HEK293 (cell line): ENCODE results near the gene PKDREJ.

Experiments
- GLI4 ChIP-seq: fragments of 450-650 bp; formaldehyde crosslinking; IDR thresholded peaks from 2 replicates; pipeline ENCODE4 v1.5.1; 2016; ENCODE audit warnings: missing biosample characterization, missing genetic modification characterization
- GLIS2 ChIP-seq: fragments of 450-650 bp; formaldehyde crosslinking; IDR thresholded peaks from 2 replicates; pipeline ENCODE4 v1.5.1; 2016; ENCODE audit warnings: missing biosample characterization, missing genetic modification characterization
- KLF10 ChIP-seq: fragments of 450-650 bp; IDR thresholded peaks from 2 replicates; pipeline ENCODE4 v1.5.1; 2018; ENCODE audit warnings: missing biosample characterization, mild to moderate bottlenecking, missing genetic modification characterization
- KLF9 ChIP-seq: fragments of 450-650 bp; formaldehyde crosslinking; IDR thresholded peaks from 2 replicates; pipeline ENCODE4 v1.5.1; 2016; ENCODE audit warnings: missing biosample characterization, missing genetic modification characterization, low read depth
- SALL2 ChIP-seq: fragments of 450-650 bp; formaldehyde crosslinking; IDR thresholded peaks from 2 replicates; pipeline ENCODE4 v1.5.0; 2017; ENCODE audit warnings: missing biosample characterization, mild to moderate bottlenecking, missing genetic modification characterization, borderline replicate concordance
- SCRT2 ChIP-seq: fragments of 450-650 bp; formaldehyde crosslinking; IDR thresholded peaks from 2 replicates; pipeline ENCODE4 v1.5.1; 2016; ENCODE audit warnings: missing biosample characterization, missing genetic modification characterization
- TSHZ1 ChIP-seq: fragments of 450-650 bp; formaldehyde crosslinking; IDR thresholded peaks from 2 replicates; pipeline ENCODE4 v1.5.1; 2016; ENCODE audit warnings: missing biosample characterization, missing genetic modification characterization, borderline replicate concordance
- ZFP37 ChIP-seq: fragments of 450-650 bp; formaldehyde crosslinking; IDR thresholded peaks from 2 replicates; pipeline ENCODE4 v1.5.1; 2016; ENCODE audit warnings: missing biosample characterization, missing genetic modification characterization
- ZFP69B ChIP-seq: fragments of 450-650 bp; formaldehyde crosslinking; IDR thresholded peaks from 2 replicates; pipeline ENCODE4 v1.5.1; 2016; ENCODE audit warnings: missing biosample characterization, missing genetic modification characterization
- ZNF2 ChIP-seq: fragments of 450-650 bp; formaldehyde crosslinking; IDR thresholded peaks from 2 replicates; pipeline ENCODE4 v1.5.1; 2016; ENCODE audit warnings: missing biosample characterization, missing genetic modification characterization
- ZNF24 ChIP-seq: fragments of 450-650 bp; formaldehyde crosslinking; IDR thresholded peaks from 2 replicates; pipeline ENCODE4 v1.5.1; 2016; ENCODE audit warnings: missing biosample characterization, missing genetic modification characterization
- ZNF324 ChIP-seq: fragments of 450-650 bp; formaldehyde crosslinking; IDR thresholded peaks from 2 replicates; pipeline ENCODE4 v1.5.1; 2016; ENCODE audit warnings: missing biosample characterization, missing genetic modification characterization
- ZNF350 ChIP-seq: fragments of 450-650 bp; formaldehyde crosslinking; IDR thresholded peaks from 2 replicates; pipeline ENCODE4 v1.5.0; 2017; ENCODE audit warnings: missing biosample characterization, mild to moderate bottlenecking, missing genetic modification characterization
- ZNF501 ChIP-seq: fragments of 450-650 bp; formaldehyde crosslinking; IDR thresholded peaks from 2 replicates; pipeline ENCODE4 v1.5.1; 2016; ENCODE audit warnings: missing biosample characterization, missing genetic modification characterization
- ZNF610 ChIP-seq: fragments of 450-650 bp; formaldehyde crosslinking; IDR thresholded peaks from 2 replicates; pipeline ENCODE4 v1.5.1; 2016; ENCODE audit warnings: missing biosample characterization, missing genetic modification characterization, borderline replicate concordance
- ZNF623 ChIP-seq: fragments of 450-650 bp; formaldehyde crosslinking; IDR thresholded peaks from 2 replicates; pipeline ENCODE4 v1.5.1; 2016; ENCODE audit warnings: missing biosample characterization, missing genetic modification characterization
- ZNF670 ChIP-seq: fragments of 450-650 bp; formaldehyde crosslinking; IDR thresholded peaks from 2 replicates; pipeline ENCODE4 v1.5.1; 2016; ENCODE audit warnings: missing biosample characterization, missing genetic modification characterization, low read depth
- ZNF707 ChIP-seq: fragments of 450-650 bp; formaldehyde crosslinking; IDR thresholded peaks from 2 replicates; pipeline ENCODE4 v1.5.1; 2016; ENCODE audit warnings: missing biosample characterization, missing genetic modification characterization
- ZSCAN23 ChIP-seq: fragments of 450-650 bp; formaldehyde crosslinking; IDR thresholded peaks from 2 replicates; pipeline ENCODE4 v1.5.1; 2016; ENCODE audit warnings: missing biosample characterization, missing genetic modification characterization
- ZSCAN30 ChIP-seq: fragments of 450-650 bp; IDR thresholded peaks from 2 replicates; pipeline ENCODE4 v1.5.1; 2018; ENCODE audit warnings: missing biosample characterization, mild to moderate bottlenecking, missing genetic modification characterization, moderate library complexity
- ZXDB ChIP-seq: fragments of 450-650 bp; formaldehyde crosslinking; IDR thresholded peaks from 2 replicates; pipeline ENCODE4 v1.5.1; 2016; ENCODE audit warnings: missing biosample characterization, missing genetic modification characterization
- TF ChIP-seq, protein P1 (sequence below): fragments of 450-650 bp; formaldehyde crosslinking; IDR thresholded peaks from 2 replicates; pipeline ENCODE4 v1.5.1; 2016; ENCODE audit warnings: missing biosample characterization, missing genetic modification characterization
- TF ChIP-seq, protein P2 (sequence below): fragments of 450-650 bp; formaldehyde crosslinking; IDR thresholded peaks from 2 replicates; pipeline ENCODE4 v1.5.1; 2016; ENCODE audit warnings: missing biosample characterization, missing genetic modification characterization
- TF ChIP-seq, protein P3 (sequence below): fragments of 450-650 bp; formaldehyde crosslinking; IDR thresholded peaks from 2 replicates; pipeline ENCODE4 v1.5.1; 2017; ENCODE audit warnings: missing biosample characterization, missing genetic modification characterization
- TF ChIP-seq, protein P4 (sequence below): fragments of 450-650 bp; formaldehyde crosslinking; IDR thresholded peaks from 2 replicates; pipeline ENCODE4 v1.5.1; 2016; ENCODE audit warnings: missing biosample characterization, missing genetic modification characterization
- TF ChIP-seq, protein P5 (sequence below): fragments of 450-650 bp; formaldehyde crosslinking; IDR thresholded peaks from 2 replicates; pipeline ENCODE4 v1.5.1; 2017; ENCODE audit warnings: missing biosample characterization, mild to moderate bottlenecking, missing genetic modification characterization, moderate library complexity

The PKDREJ gene

GRCh38 chr22:46267431-46268279 lies 4.5 kb upstream of the PKDREJ start, which contains the start of gene TTC38 (continued):
- TF ChIP-seq, protein P1, sequence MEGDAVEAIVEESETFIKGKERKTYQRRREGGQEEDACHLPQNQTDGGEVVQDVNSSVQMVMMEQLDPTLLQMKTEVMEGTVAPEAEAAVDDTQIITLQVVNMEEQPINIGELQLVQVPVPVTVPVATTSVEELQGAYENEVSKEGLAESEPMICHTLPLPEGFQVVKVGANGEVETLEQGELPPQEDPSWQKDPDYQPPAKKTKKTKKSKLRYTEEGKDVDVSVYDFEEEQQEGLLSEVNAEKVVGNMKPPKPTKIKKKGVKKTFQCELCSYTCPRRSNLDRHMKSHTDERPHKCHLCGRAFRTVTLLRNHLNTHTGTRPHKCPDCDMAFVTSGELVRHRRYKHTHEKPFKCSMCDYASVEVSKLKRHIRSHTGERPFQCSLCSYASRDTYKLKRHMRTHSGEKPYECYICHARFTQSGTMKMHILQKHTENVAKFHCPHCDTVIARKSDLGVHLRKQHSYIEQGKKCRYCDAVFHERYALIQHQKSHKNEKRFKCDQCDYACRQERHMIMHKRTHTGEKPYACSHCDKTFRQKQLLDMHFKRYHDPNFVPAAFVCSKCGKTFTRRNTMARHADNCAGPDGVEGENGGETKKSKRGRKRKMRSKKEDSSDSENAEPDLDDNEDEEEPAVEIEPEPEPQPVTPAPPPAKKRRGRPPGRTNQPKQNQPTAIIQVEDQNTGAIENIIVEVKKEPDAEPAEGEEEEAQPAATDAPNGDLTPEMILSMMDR (tag by site-specific recombination): no peak
- peak; percentile 71 for TF ChIP-seq ZSCAN30
- TF ChIP-seq ZNF24 (tag by site-specific recombination): peak; percentile 31; the same call in 1 of the 2 replicates
- TF ChIP-seq, protein P2, sequence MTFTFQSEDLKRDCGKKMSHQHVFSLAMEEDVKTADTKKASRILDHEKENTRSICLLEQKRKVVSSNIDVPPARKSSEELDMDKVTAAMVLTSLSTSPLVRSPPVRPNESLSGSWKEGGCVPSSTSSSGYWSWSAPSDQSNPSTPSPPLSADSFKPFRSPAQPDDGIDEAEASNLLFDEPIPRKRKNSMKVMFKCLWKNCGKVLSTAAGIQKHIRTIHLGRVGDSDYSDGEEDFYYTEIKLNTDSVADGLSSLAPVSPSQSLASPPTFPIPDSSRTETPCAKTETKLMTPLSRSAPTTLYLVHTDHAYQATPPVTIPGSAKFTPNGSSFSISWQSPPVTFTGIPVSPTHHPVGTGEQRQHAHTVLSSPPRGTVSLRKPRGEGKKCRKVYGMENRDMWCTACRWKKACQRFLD (tag by site-specific recombination): no peak
- peak; percentile 52; the same call in 1 of the 2 replicates for TF ChIP-seq ZFP69B (tag by site-specific recombination)
- TF ChIP-seq, protein P3, sequence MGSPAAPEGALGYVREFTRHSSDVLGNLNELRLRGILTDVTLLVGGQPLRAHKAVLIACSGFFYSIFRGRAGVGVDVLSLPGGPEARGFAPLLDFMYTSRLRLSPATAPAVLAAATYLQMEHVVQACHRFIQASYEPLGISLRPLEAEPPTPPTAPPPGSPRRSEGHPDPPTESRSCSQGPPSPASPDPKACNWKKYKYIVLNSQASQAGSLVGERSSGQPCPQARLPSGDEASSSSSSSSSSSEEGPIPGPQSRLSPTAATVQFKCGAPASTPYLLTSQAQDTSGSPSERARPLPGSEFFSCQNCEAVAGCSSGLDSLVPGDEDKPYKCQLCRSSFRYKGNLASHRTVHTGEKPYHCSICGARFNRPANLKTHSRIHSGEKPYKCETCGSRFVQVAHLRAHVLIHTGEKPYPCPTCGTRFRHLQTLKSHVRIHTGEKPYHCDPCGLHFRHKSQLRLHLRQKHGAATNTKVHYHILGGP (tag by site-specific recombination): no peak
- peak; percentile 47; the same call in 1 of the 2 replicates for TF ChIP-seq ZNF2 (tag by site-specific recombination)
- TF ChIP-seq KLF9 (tag by site-specific recombination): peak; percentile 95
- TF ChIP-seq SCRT2: no peak
- TF ChIP-seq ZNF623 (tag by site-specific recombination): no peak
- TF ChIP-seq, protein P4, sequence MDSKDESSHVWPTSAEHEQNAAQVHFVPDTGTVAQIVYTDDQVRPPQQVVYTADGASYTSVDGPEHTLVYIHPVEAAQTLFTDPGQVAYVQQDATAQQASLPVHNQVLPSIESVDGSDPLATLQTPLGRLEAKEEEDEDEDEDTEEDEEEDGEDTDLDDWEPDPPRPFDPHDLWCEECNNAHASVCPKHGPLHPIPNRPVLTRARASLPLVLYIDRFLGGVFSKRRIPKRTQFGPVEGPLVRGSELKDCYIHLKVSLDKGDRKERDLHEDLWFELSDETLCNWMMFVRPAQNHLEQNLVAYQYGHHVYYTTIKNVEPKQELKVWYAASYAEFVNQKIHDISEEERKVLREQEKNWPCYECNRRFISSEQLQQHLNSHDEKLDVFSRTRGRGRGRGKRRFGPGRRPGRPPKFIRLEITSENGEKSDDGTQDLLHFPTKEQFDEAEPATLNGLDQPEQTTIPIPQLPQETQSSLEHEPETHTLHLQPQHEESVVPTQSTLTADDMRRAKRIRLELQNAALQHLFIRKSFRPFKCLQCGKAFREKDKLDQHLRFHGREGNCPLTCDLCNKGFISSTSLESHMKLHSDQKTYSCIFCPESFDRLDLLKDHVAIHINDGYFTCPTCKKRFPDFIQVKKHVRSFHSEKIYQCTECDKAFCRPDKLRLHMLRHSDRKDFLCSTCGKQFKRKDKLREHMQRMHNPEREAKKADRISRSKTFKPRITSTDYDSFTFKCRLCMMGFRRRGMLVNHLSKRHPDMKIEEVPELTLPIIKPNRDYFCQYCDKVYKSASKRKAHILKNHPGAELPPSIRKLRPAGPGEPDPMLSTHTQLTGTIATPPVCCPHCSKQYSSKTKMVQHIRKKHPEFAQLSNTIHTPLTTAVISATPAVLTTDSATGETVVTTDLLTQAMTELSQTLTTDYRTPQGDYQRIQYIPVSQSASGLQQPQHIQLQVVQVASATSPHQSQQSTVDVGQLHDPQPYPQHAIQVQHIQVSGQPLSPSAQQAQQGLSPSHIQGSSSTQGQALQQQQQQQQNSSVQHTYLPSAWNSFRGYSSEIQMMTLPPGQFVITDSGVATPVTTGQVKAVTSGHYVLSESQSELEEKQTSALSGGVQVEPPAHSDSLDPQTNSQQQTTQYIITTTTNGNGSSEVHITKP (tag by site-specific recombination): peak; percentile 76
- no peak for TF ChIP-seq SALL2 (tag by site-specific recombination)
- TF ChIP-seq ZNF350 (tag by site-specific recombination): no peak
- TF ChIP-seq GLIS2 (tag by site-specific recombination): peak; percentile 46; the same call in 1 of the 2 replicates
- 0 out of 2 replicates have a peak, but pooled peaks have one; percentile 22 for TF ChIP-seq ZNF501
- TF ChIP-seq ZNF324 (tag by site-specific recombination): 0 out of 2 replicates have a peak, but pooled peaks have one; percentile 36
- TF ChIP-seq ZNF707: no peak
- TF ChIP-seq ZNF670 (tag by site-specific recombination): no peak
- peak; percentile 78 for TF ChIP-seq ZXDB (tag by site-specific recombination)
- TF ChIP-seq, protein P5, sequence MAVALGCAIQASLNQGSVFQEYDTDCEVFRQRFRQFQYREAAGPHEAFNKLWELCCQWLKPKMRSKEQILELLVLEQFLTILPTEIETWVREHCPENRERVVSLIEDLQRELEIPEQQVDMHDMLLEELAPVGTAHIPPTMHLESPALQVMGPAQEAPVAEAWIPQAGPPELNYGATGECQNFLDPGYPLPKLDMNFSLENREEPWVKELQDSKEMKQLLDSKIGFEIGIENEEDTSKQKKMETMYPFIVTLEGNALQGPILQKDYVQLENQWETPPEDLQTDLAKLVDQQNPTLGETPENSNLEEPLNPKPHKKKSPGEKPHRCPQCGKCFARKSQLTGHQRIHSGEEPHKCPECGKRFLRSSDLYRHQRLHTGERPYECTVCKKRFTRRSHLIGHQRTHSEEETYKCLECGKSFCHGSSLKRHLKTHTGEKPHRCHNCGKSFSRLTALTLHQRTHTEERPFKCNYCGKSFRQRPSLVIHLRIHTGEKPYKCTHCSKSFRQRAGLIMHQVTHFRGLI (tag by site-specific recombination): no peak
- peak; percentile 59; the same call in 1 of the 2 replicates for TF ChIP-seq ZFP37 (tag by site-specific recombination)
- no peak for TF ChIP-seq GLI4 (tag by site-specific recombination)
- TF ChIP-seq TSHZ1 (tag by site-specific recombination): peak; percentile 30; the same call in 1 of the 2 replicates
- peak; percentile 60; the same call in 1 of the 2 replicates for TF ChIP-seq ZNF610 (tag by site-specific recombination)
- peak; percentile 87 for TF ChIP-seq KLF10 (tag by site-specific recombination)
- TF ChIP-seq ZSCAN23 (tag by site-specific recombination): no peak
